Prostate gland (tissue), 2 donors: Measurements from ENCODE around the gene COPE.

Experiments used
- CTCF ChIP-seq, 4 experiments: fragments of 200-600 bp in 2 of 4; fragments of 450-650 bp in 2 of 4; sonication (generic) in 2 of 4; IDR thresholded peaks; 1 replicate in 3 of 4; 2 replicates in 1 of 4; pipeline ENCODE4 v1.5.1; 2016 to 2019; ENCODE audit warnings: antibody characterized with exemption in 4 of 4, mild to moderate bottlenecking in 2 of 4, moderate library complexity in 2 of 4
- POLR2AphosphoS5 ChIP-seq: sonication (generic); formaldehyde crosslinking; IDR thresholded peaks from one replicate; pipeline ENCODE4 v1.6.1; 2017; ENCODE audit warnings: antibody characterized with exemption

- TF ChIP-seq CTCF (IDR thresholded peaks at IDR 0.05) (no peak), POLR2AphosphoS5 (no peak)
Measured at GRCh38 chr19:18852648-18853047, 66.5 kb downstream of the COPE start.
